H9 (cell line): Measurements from ENCODE around the gene ADIG. TPM values are rescaled to one million over a fixed set of nuclear protein-coding genes. Genes with fewer than 3 reads are reported as not detected.

Source experiments
- DNase-seq: peaks from one replicate; pipeline ENCODE4 v3.0.0-alpha.2; 2017
- H2AFZ ChIP-seq: one replicate; pipeline ENCODE4 v1.6.1; 2013; ENCODE audit warnings: mild to moderate bottlenecking, low read length, control low read depth, moderate library complexity
- H2AK5ac ChIP-seq: 2 replicates; pipeline ENCODE4 v1.6.1; 2013; ENCODE audit warnings: low read length, control low read depth, mixed read lengths; ENCODE audit not compliant: insufficient read length
- H2BK120ac ChIP-seq: one replicate; pipeline ENCODE4 v1.6.1; 2013; ENCODE audit warnings: low read depth, mild to moderate bottlenecking, low read length, control low read depth, inconsistent platforms; ENCODE audit not compliant: poor library complexity, severe bottlenecking
- H2BK12ac ChIP-seq: 2 replicates; pipeline ENCODE4 v1.6.1; 2013; ENCODE audit warnings: low read length, control low read depth, mixed read lengths, low read depth; ENCODE audit not compliant: insufficient read length
- H2BK15ac ChIP-seq: 2 replicates; pipeline ENCODE4 v1.6.1; 2013; ENCODE audit warnings: low read depth, low read length, control low read depth
- H2BK20ac ChIP-seq: one replicate; pipeline ENCODE4 v1.6.1; 2013; ENCODE audit warnings: low read depth, mild to moderate bottlenecking, low read length, control low read depth, inconsistent platforms; ENCODE audit not compliant: poor library complexity, severe bottlenecking
- H2BK5ac ChIP-seq: 2 replicates; pipeline ENCODE4 v1.6.1; 2013; ENCODE audit warnings: low read length, control low read depth, mixed read lengths; ENCODE audit not compliant: insufficient read length
- H3K14ac ChIP-seq: 2 replicates; pipeline ENCODE4 v1.6.1; 2013; ENCODE audit warnings: low read length, control low read depth; ENCODE audit not compliant: insufficient read depth
- H3K18ac ChIP-seq: 2 replicates; pipeline ENCODE4 v1.6.1; 2013; ENCODE audit warnings: low read depth, mild to moderate bottlenecking, mixed read lengths, low read length, control low read depth; ENCODE audit not compliant: insufficient read length
- H3K23ac ChIP-seq: 2 replicates; pipeline ENCODE4 v1.6.1; 2013; ENCODE audit warnings: low read length, control low read depth, mixed read lengths, low read depth; ENCODE audit not compliant: insufficient read length
- H3K23me2 ChIP-seq: 2 replicates; pipeline ENCODE4 v1.6.1; 2013; ENCODE audit warnings: low read depth, mild to moderate bottlenecking, mixed read lengths, low read length, control low read depth; ENCODE audit not compliant: insufficient read length, poor library complexity, severe bottlenecking
- H3K27ac ChIP-seq: 2 replicates; pipeline ENCODE4 v1.5.1; 2013; ENCODE audit warnings: low read length, control low read depth, mixed read lengths, low read depth; ENCODE audit not compliant: insufficient read length
- H3K27me3 ChIP-seq: 2 replicates; pipeline ENCODE4 v1.6.1; 2013; ENCODE audit warnings: low read length, control low read depth, inconsistent platforms; ENCODE audit not compliant: insufficient read depth
- H3K4ac ChIP-seq: 2 replicates; pipeline ENCODE4 v1.6.1; 2013; ENCODE audit warnings: low read depth, mild to moderate bottlenecking, control low read depth, inconsistent platforms, low read length, moderate library complexity
- H3K4me1 ChIP-seq: 2 replicates; pipeline ENCODE4 v1.6.1; 2013; ENCODE audit warnings: low read length, control low read depth, inconsistent platforms; ENCODE audit not compliant: insufficient read depth
- H3K4me2 ChIP-seq: 2 replicates; pipeline ENCODE4 v1.6.1; 2013; ENCODE audit warnings: low read length, control low read depth, mixed read lengths; ENCODE audit not compliant: insufficient read length, insufficient read depth
- H3K56ac ChIP-seq: 2 replicates; pipeline ENCODE4 v1.6.1; 2013; ENCODE audit warnings: low read depth, mild to moderate bottlenecking, mixed read lengths, low read length, control low read depth; ENCODE audit not compliant: insufficient read length
- H3K79me1 ChIP-seq: 2 replicates; pipeline ENCODE4 v1.6.1; 2013; ENCODE audit warnings: low read depth, mild to moderate bottlenecking, moderate library complexity, low read length, control low read depth, inconsistent platforms; ENCODE audit not compliant: insufficient read depth, poor library complexity, severe bottlenecking
- H3K79me2 ChIP-seq: 2 replicates; pipeline ENCODE4 v1.6.1; 2013; ENCODE audit warnings: low read length, control low read depth, inconsistent platforms; ENCODE audit not compliant: insufficient read depth
- H3K9ac ChIP-seq: 2 replicates; pipeline ENCODE4 v1.6.1; 2013; ENCODE audit warnings: low read length, control low read depth, mixed read lengths; ENCODE audit not compliant: insufficient read length; ENCODE audit errors: extremely low read depth
- H3K9me3 ChIP-seq: one replicate; pipeline ENCODE4 v1.6.1; 2013; ENCODE audit warnings: low read depth, low read length, inconsistent platforms; ENCODE audit not compliant: control insufficient read depth
- H3T11ph ChIP-seq: one replicate; pipeline ENCODE4 v1.6.1; 2013; ENCODE audit warnings: mild to moderate bottlenecking, low read length, control low read depth, inconsistent platforms
- H4K20me1 ChIP-seq: one replicate; pipeline ENCODE4 v1.6.1; 2013; ENCODE audit not compliant: control insufficient read depth, insufficient read length, insufficient read depth
- H4K5ac ChIP-seq: 2 replicates; pipeline ENCODE4 v1.6.1; 2013; ENCODE audit warnings: low read depth, mild to moderate bottlenecking, mixed read lengths, low read length, control low read depth; ENCODE audit not compliant: insufficient read length
- H4K8ac ChIP-seq: replicated peaks from 2 replicates; pipeline ENCODE4 v1.6.1; 2013; ENCODE audit warnings: low read length, control low read depth, mixed read lengths, low read depth; ENCODE audit not compliant: insufficient read length
- H4K91ac ChIP-seq: 2 replicates; pipeline ENCODE4 v1.6.1; 2013; ENCODE audit warnings: low read depth, mild to moderate bottlenecking, moderate library complexity, mixed read lengths, low read length, control low read depth; ENCODE audit not compliant: insufficient read length
- H3K27ac Mint-ChIP-seq, 3 experiments: 2 replicates in 2 of 3; 3 replicates in 1 of 3; pipeline ENCODE4 v1.8.0; 2020 to 2021; ENCODE audit warnings: mixed read lengths in 3 of 3, mild to moderate bottlenecking in 1 of 3, moderate library complexity in 1 of 3
- H3K27me3 Mint-ChIP-seq: 2 replicates; pipeline ENCODE4 v1.8.0; 2021; ENCODE audit warnings: low read depth, mild to moderate bottlenecking, moderate library complexity, mixed read lengths
- H3K36me3 Mint-ChIP-seq, 3 experiments: 2 replicates in 2 of 3; 3 replicates in 1 of 3; pipeline ENCODE4 v1.8.0; 2020 to 2021; ENCODE audit warnings: low read depth in 3 of 3, mixed read lengths in 3 of 3; ENCODE audit not compliant: insufficient read depth in 1 of 3
- H3K4me1 Mint-ChIP-seq, 2 experiments: 2 replicates each; pipeline ENCODE4 v1.8.0; 2020; ENCODE audit warnings: mixed read lengths in 2 of 2
- H3K4me3 Mint-ChIP-seq, 2 experiments: 2 replicates in 1 of 2; 3 replicates in 1 of 2; pipeline ENCODE4 v1.8.0; 2020 to 2021; ENCODE audit warnings: mild to moderate bottlenecking in 2 of 2, mixed read lengths in 2 of 2, moderate library complexity in 1 of 2
- H3K9me3 Mint-ChIP-seq, 2 experiments: 2 replicates in 1 of 2; 3 replicates in 1 of 2; pipeline ENCODE4 v1.8.0; 2020; ENCODE audit warnings: mild to moderate bottlenecking in 2 of 2, mixed read lengths in 2 of 2, moderate library complexity in 1 of 2
- WGBS: extraction: QIAGEN DNeasy Blood & Tissue Kit; methylation state at CpG from one replicate; pipeline ENCODE4 v1.1.7; 2013; ENCODE audit warnings: missing lambda C conversion rate, low lambda C conversion rate, mixed read lengths; ENCODE audit not compliant: insufficient read length; ENCODE audit errors: extremely low coverage; 5-methylcytosine and 5-hydroxymethylcytosine counted together
- total RNA-seq: library from RNA; stranded (reverse); gene quantifications from 2 replicates; pipeline ENCODE4 v1.2.1, GENCODE V29; 2021
- TF ChIP-seq, protein P1 (sequence below): fragments of 200-600 bp; sonication (generic); conservative IDR thresholded peaks from 3 replicates; pipeline ENCODE4 v1.8.0; 2021; ENCODE audit warnings: antibody characterized with exemption, mild to moderate bottlenecking

Gene ADIG
- total RNA-seq, 1 experiment from 2014 or later, result not detected

DNA sequence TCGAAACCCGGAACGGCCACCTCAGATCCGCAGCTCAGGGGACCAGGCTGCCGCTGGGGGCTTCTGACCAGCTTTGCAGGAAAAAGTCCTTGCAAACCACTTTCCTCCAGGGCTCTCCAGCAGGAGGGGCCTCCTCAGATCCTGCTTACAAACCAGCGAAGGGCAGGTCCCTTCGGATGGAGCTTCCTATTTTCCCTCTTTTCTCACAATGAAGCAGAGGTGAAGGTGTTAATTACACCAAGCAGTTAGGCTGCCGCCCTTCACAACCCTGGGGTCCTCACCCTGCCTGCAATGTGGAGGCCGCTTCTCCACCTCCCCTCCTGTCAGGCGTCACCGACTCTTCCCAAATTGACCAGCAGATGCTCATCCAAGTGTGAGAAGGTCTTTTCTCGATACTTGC, 26.4 kb downstream of the ADIG start:
- Histone ChIP-seq H3K9me3 (no peaks in the 10 kb centered on the region), H3K23me2 (no peaks in the 10 kb centered on the region), H2AK5ac (no peak overlapping the region), H3K27ac (no peak overlapping the region), H4K8ac (no peak overlapping the region), H3K23ac (no peak overlapping the region), H2BK12ac (no peak overlapping the region), H3K9ac (no peak overlapping the region), H3K4ac (no peak overlapping the region), H3K4me2 (no peak overlapping the region), H2BK15ac (no peak overlapping the region), H3K14ac (no peak overlapping the region), H3T11ph (no peak overlapping the region), H2BK20ac (no peak overlapping the region), H2BK120ac (no peak overlapping the region), H3K4me1 (no peaks in the 10 kb centered on the region), H3K27me3 (no peaks in the 10 kb centered on the region), H2AFZ (no peak overlapping the region), H4K5ac (no peak overlapping the region), H3K79me2 (no peaks in the 10 kb centered on the region), H3K18ac (no peak overlapping the region), H2BK5ac (no peak overlapping the region), H3K56ac (no peak overlapping the region), H4K20me1 (no peaks in the 10 kb centered on the region), H4K91ac (no peak overlapping the region), H3K79me1 (no peaks in the 10 kb centered on the region)
- H3K36me3 Mint-ChIP-seq, result no peaks in the 10 kb centered on the region
- peaks cover 14 to 20% of the 10 kb centered on the region in 2 experiments for H3K4me1 Mint-ChIP-seq
- no peak overlapping the region for H3K27ac Mint-ChIP-seq
- DNase-seq, result peak; percentile 52
- no peak overlapping the region for H3K4me3 Mint-ChIP-seq
- no peaks in the 10 kb centered on the region for H3K9me3 Mint-ChIP-seq
- TF ChIP-seq, protein P1, sequence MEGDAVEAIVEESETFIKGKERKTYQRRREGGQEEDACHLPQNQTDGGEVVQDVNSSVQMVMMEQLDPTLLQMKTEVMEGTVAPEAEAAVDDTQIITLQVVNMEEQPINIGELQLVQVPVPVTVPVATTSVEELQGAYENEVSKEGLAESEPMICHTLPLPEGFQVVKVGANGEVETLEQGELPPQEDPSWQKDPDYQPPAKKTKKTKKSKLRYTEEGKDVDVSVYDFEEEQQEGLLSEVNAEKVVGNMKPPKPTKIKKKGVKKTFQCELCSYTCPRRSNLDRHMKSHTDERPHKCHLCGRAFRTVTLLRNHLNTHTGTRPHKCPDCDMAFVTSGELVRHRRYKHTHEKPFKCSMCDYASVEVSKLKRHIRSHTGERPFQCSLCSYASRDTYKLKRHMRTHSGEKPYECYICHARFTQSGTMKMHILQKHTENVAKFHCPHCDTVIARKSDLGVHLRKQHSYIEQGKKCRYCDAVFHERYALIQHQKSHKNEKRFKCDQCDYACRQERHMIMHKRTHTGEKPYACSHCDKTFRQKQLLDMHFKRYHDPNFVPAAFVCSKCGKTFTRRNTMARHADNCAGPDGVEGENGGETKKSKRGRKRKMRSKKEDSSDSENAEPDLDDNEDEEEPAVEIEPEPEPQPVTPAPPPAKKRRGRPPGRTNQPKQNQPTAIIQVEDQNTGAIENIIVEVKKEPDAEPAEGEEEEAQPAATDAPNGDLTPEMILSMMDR, result no peak
- H3K27me3 Mint-ChIP-seq, result peaks cover 6% of the 10 kb centered on the region
- no CpG with 5 or more reads among the region's 12 CpGs for WGBS
